ENCODE measurements around the gene CACUL1. TPM values are rescaled to one million over a fixed set of nuclear protein-coding genes. Genes with fewer than 3 reads are reported as not detected.

Gene CACUL1
- total and polyA plus RNA-seq, 4 donors: 5.3 to 48.7 (median 23.9) TPM

- DNase-seq: peak in 1 of 2 donors; percentile 74
- intact Hi-C loops (cut with DNase I): no loop called here
Measured at GRCh38 chr10:118760265-118760664, 5.5 kb upstream of the CACUL1 start.

GRCh38 chr10:118758449-118758848 lies 3.7 kb upstream of the CACUL1 start:
- ATAC-seq (ENCODE audit: low FRiP score) (no peak), DNase-seq (no peak)
- Histone ChIP-seq H3K9me3 (ENCODE audit: control insufficient read depth, low read length) (no peaks in the 10 kb centered on the region), H3K36me3 (ENCODE audit: control insufficient read depth in 1 of 2, insufficient read depth in 2 of 2, low read length in 1 of 2) (no peaks in the 10 kb centered on the region), H3K4me3 (ENCODE audit: low read length in 2 of 2) (no peak overlapping the region), H3K27ac (ENCODE audit: low read depth in 1 of 2, low read length in 2 of 2) (no peak overlapping the region), H3K27me3 (ENCODE audit: control insufficient read depth in 1 of 2, insufficient read depth in 2 of 2, low read length in 1 of 2) (no peaks in the 10 kb centered on the region), H3K4me1 (ENCODE audit: control insufficient read depth in 1 of 2, insufficient read depth in 2 of 2, low read length in 2 of 2) (no peaks in the 10 kb centered on the region)
- intact Hi-C loops (cut with DNase I): loop anchor here (10.0 kb wide), 2 partner anchors 266 to 704 kb away; partner anchors contain the start of gene NANOS1 (in 1 of the 2)
- 71 to 73% methylated on average over 1 of the region's 1 CpG for WGBS, 2 donors

More at GRCh38 chr10:118760265-118760664, 5.5 kb upstream of the CACUL1 start:
- Histone ChIP-seq H3K4me1 (ENCODE audit: control insufficient read depth in 1 of 2, insufficient read depth in 2 of 2, low read length in 2 of 2) (no peaks in the 10 kb centered on the region), H3K4me3 (ENCODE audit: low read length in 2 of 2) (no peak overlapping the region), H3K27ac (ENCODE audit: low read depth in 1 of 2, low read length in 2 of 2) (no peak overlapping the region), H3K36me3 (ENCODE audit: control insufficient read depth in 1 of 2, insufficient read depth in 2 of 2, low read length in 1 of 2) (no peaks in the 10 kb centered on the region), H3K27me3 (ENCODE audit: control insufficient read depth in 1 of 2, insufficient read depth in 2 of 2, low read length in 1 of 2) (no peaks in the 10 kb centered on the region), H3K9me3 (ENCODE audit: control insufficient read depth, low read length) (no peaks in the 10 kb centered on the region)
- 95 to 97% methylated on average over 35 to 36 of the region's 36 CpGs for WGBS, 2 donors
- no peak for ATAC-seq (ENCODE audit: low FRiP score)

- Histone ChIP-seq H3K36me3 (ENCODE audit: control insufficient read depth in 1 of 2, insufficient read depth in 2 of 2, low read length in 1 of 2) (no peaks in the 10 kb centered on the region), H3K27me3 (ENCODE audit: control insufficient read depth in 1 of 2, insufficient read depth in 2 of 2, low read length in 1 of 2) (no peaks in the 10 kb centered on the region), H3K27ac (ENCODE audit: low read depth in 1 of 2, low read length in 2 of 2) (peak overlapping the region in 1 of 2 donors; percentile 55), H3K4me1 (ENCODE audit: control insufficient read depth in 1 of 2, insufficient read depth in 2 of 2, low read length in 2 of 2) (peaks cover 0 to 2% of the 10 kb centered on the region in 2 donors), H3K4me3 (ENCODE audit: low read length in 2 of 2) (peak overlapping the region; percentile 86 to 88), H3K9me3 (ENCODE audit: control insufficient read depth, low read length) (no peaks in the 10 kb centered on the region)
- ATAC-seq (ENCODE audit: low FRiP score) (no peak), DNase-seq (peak; percentile 62 to 80)
- WGBS, 2 donors: 0% methylated on average over 19 to 22 of the region's 22 CpGs
- intact Hi-C loops (cut with DNase I): loop anchor here (2.0 to 10.0 kb wide), 3 partner anchors 271 to 699 kb away; partner anchors contain the start of gene NANOS1 (in 1 of the 2)
Measured at GRCh38 chr10:118754229-118754555, 578 bp downstream of the CACUL1 start.

GRCh38 chr10:118753331-118754228 lies 1.2 kb downstream of the CACUL1 start:
- Histone ChIP-seq H3K9me3 (ENCODE audit: control insufficient read depth, low read length) (no peaks in the 10 kb centered on the region), H3K36me3 (ENCODE audit: control insufficient read depth in 1 of 2, insufficient read depth in 2 of 2, low read length in 1 of 2) (no peaks in the 10 kb centered on the region), H3K4me3 (ENCODE audit: low read length in 2 of 2) (peak overlapping the region; percentile 86 to 88), H3K4me1 (ENCODE audit: control insufficient read depth in 1 of 2, insufficient read depth in 2 of 2, low read length in 2 of 2) (peaks cover 0 to 2% of the 10 kb centered on the region in 2 donors), H3K27ac (ENCODE audit: low read depth in 1 of 2, low read length in 2 of 2) (no peak overlapping the region), H3K27me3 (ENCODE audit: control insufficient read depth in 1 of 2, insufficient read depth in 2 of 2, low read length in 1 of 2) (no peaks in the 10 kb centered on the region)
- WGBS, 2 donors: 3 to 6% methylated on average over 17 of the region's 17 CpGs
- ATAC-seq (ENCODE audit: low FRiP score): no peak
- no peak for DNase-seq
- intact Hi-C loops (cut with DNase I): loop anchor here (2.0 to 10.0 kb wide), 3 partner anchors 271 to 699 kb away; partner anchors contain the start of gene NANOS1 (in 1 of the 2)

GRCh38 chr10:118752409-118752808 lies 2.4 kb downstream of the CACUL1 start:
- no peak overlapping the region for H3K4me3 ChIP-seq (ENCODE audit: low read length in 2 of 2)
- no peak overlapping the region for H3K27ac ChIP-seq (ENCODE audit: low read depth in 1 of 2, low read length in 2 of 2)
- WGBS, 2 donors: 81 to 85% methylated on average over 3 of the region's 3 CpGs
- no peaks in the 10 kb centered on the region for H3K9me3 ChIP-seq (ENCODE audit: control insufficient read depth, low read length)
- DNase-seq (no peak), ATAC-seq (ENCODE audit: low FRiP score) (no peak)
- H3K4me1 ChIP-seq (ENCODE audit: control insufficient read depth in 1 of 2, insufficient read depth in 2 of 2, low read length in 2 of 2): peaks cover 0 to 2% of the 10 kb centered on the region in 2 donors
- no peaks in the 10 kb centered on the region for H3K27me3 ChIP-seq (ENCODE audit: control insufficient read depth in 1 of 2, insufficient read depth in 2 of 2, low read length in 1 of 2)
- intact Hi-C loops (cut with DNase I): loop anchor here (10.0 kb wide), 2 partner anchors 272 to 698 kb away; partner anchors contain the start of gene NANOS1 (in 1 of the 2)
- H3K36me3 ChIP-seq (ENCODE audit: control insufficient read depth in 1 of 2, insufficient read depth in 2 of 2, low read length in 1 of 2): no peaks in the 10 kb centered on the region

GRCh38 chr10:118751265-118751664 lies 3.5 kb downstream of the CACUL1 start:
- H3K27me3 ChIP-seq (ENCODE audit: control insufficient read depth in 1 of 2, insufficient read depth in 2 of 2, low read length in 1 of 2): no peaks in the 10 kb centered on the region
- intact Hi-C loops (cut with DNase I): loop anchor here (10.0 kb wide), 2 partner anchors 274 to 696 kb away; partner anchors contain the start of gene NANOS1 (in 1 of the 2)
- no peak overlapping the region for H3K4me3 ChIP-seq (ENCODE audit: low read length in 2 of 2)
- no peaks in the 10 kb centered on the region for H3K36me3 ChIP-seq (ENCODE audit: control insufficient read depth in 1 of 2, insufficient read depth in 2 of 2, low read length in 1 of 2)
- ATAC-seq (ENCODE audit: low FRiP score) (no peak), DNase-seq (no peak)
- H3K9me3 ChIP-seq (ENCODE audit: control insufficient read depth, low read length): no peaks in the 10 kb centered on the region
- 94 to 96% methylated on average over 1 of the region's 1 CpG for WGBS, 2 donors
- no peak overlapping the region for H3K27ac ChIP-seq (ENCODE audit: low read depth in 1 of 2, low read length in 2 of 2)
- H3K4me1 ChIP-seq (ENCODE audit: control insufficient read depth in 1 of 2, insufficient read depth in 2 of 2, low read length in 2 of 2): peaks cover 0 to 2% of the 10 kb centered on the region in 2 donors

- Histone ChIP-seq H3K27ac (ENCODE audit: low read depth in 1 of 2, low read length in 2 of 2) (no peak overlapping the region), H3K36me3 (ENCODE audit: control insufficient read depth in 1 of 2, insufficient read depth in 2 of 2, low read length in 1 of 2) (no peaks in the 10 kb centered on the region), H3K9me3 (ENCODE audit: control insufficient read depth, low read length) (no peaks in the 10 kb centered on the region), H3K4me1 (ENCODE audit: control insufficient read depth in 1 of 2, insufficient read depth in 2 of 2, low read length in 2 of 2) (peaks cover 0 to 2% of the 10 kb centered on the region in 2 donors), H3K27me3 (ENCODE audit: control insufficient read depth in 1 of 2, insufficient read depth in 2 of 2, low read length in 1 of 2) (no peaks in the 10 kb centered on the region), H3K4me3 (ENCODE audit: low read length in 2 of 2) (no peak overlapping the region)
- DNase-seq: no peak
- no peak for ATAC-seq (ENCODE audit: low FRiP score)
- intact Hi-C loops (cut with DNase I): no loop called here
- WGBS, 2 donors: 90 to 93% methylated on average over 6 of the region's 6 CpGs
Measured at GRCh38 chr10:118748041-118748440, 6.7 kb downstream of the CACUL1 start.

- DNase-seq: no peak
- no peak for ATAC-seq (ENCODE audit: low FRiP score)
- intact Hi-C loops (cut with DNase I): no loop called here
- H3K36me3 ChIP-seq (ENCODE audit: control insufficient read depth in 1 of 2, insufficient read depth in 2 of 2, low read length in 1 of 2): no peaks in the 10 kb centered on the region
- H3K27ac ChIP-seq (ENCODE audit: low read depth in 1 of 2, low read length in 2 of 2): no peak overlapping the region
- H3K4me1 ChIP-seq (ENCODE audit: control insufficient read depth in 1 of 2, insufficient read depth in 2 of 2, low read length in 2 of 2): peaks cover 2 to 3% of the 10 kb centered on the region in 2 donors
- H3K4me3 ChIP-seq (ENCODE audit: low read length in 2 of 2): no peak overlapping the region
- H3K27me3 ChIP-seq (ENCODE audit: control insufficient read depth in 1 of 2, insufficient read depth in 2 of 2, low read length in 1 of 2): no peaks in the 10 kb centered on the region
- 49 to 55% methylated on average over 4 of the region's 4 CpGs for WGBS, 2 donors
- no peaks in the 10 kb centered on the region for H3K9me3 ChIP-seq (ENCODE audit: control insufficient read depth, low read length)
Measured at GRCh38 chr10:118746246-118746645, 8.5 kb downstream of the CACUL1 start.
